ENCODE measurements around the gene TRIM8.

TRIM8 gene

GRCh38 chr10:102644066-102644645, at the start of gene TRIM8:
TRIM8 (plus strand) TSS chr10:102644479; CDS start chr10:102644618, 139 bp downstream.
- peaks cover 24% of the 10 kb centered on the region for H3K36me3 Mint-ChIP-seq
- no peaks in the 10 kb centered on the region for H3K27me3 Mint-ChIP-seq
- peak; percentile 4 for ATAC-seq
- peak within 1 kb of the TSS; percentile 99 for H3K4me3 Mint-ChIP-seq
- peaks cover 43% of the 10 kb centered on the region for H3K4me1 Mint-ChIP-seq
- H3K27ac Mint-ChIP-seq: peak within 1 kb of the TSS; percentile 96
- H3K9me3 Mint-ChIP-seq: peaks cover 3% of the 10 kb centered on the region

- no peak for ATAC-seq
- Mint-ChIP-seq H3K4me3 (no peak overlapping the region), H3K27ac (no peak overlapping the region), H3K27me3 (no peaks in the 10 kb centered on the region), H3K9me3 (no peaks in the 10 kb centered on the region), H3K4me1 (no peaks in the 10 kb centered on the region), H3K36me3 (peaks cover 41% of the 10 kb centered on the region)
These were observed 49.0 kb upstream of the TRIM8 start for GRCh38 chr10:102595293-102595692.

- peaks cover 46% of the 10 kb centered on the region for H3K36me3 Mint-ChIP-seq
- no peak overlapping the region for H3K4me3 Mint-ChIP-seq
These were observed 48.4 kb upstream of the TRIM8 start for GRCh38 chr10:102595897-102596296.

GRCh38 chr10:102596506-102596971, 47.7 kb upstream of the TRIM8 start:
- no peaks in the 10 kb centered on the region for H3K27me3 Mint-ChIP-seq
- no peak overlapping the region for H3K27ac Mint-ChIP-seq
- H3K4me3 Mint-ChIP-seq: no peak overlapping the region
- no peaks in the 10 kb centered on the region for H3K9me3 Mint-ChIP-seq
- ATAC-seq: no peak
- no peaks in the 10 kb centered on the region for H3K4me1 Mint-ChIP-seq
- H3K36me3 Mint-ChIP-seq: peaks cover 53% of the 10 kb centered on the region

More at GRCh38 chr10:102595897-102596296, 48.4 kb upstream of the TRIM8 start:
- no peak for ATAC-seq
- Mint-ChIP-seq H3K27me3 (no peaks in the 10 kb centered on the region), H3K27ac (no peak overlapping the region), H3K4me1 (no peaks in the 10 kb centered on the region), H3K9me3 (no peaks in the 10 kb centered on the region)

GRCh38 chr10:102597131-102597991, 46.9 kb upstream of the TRIM8 start:
- H3K4me1 Mint-ChIP-seq: no peaks in the 10 kb centered on the region
- H3K4me3 Mint-ChIP-seq: no peak overlapping the region
- H3K27me3 Mint-ChIP-seq: no peaks in the 10 kb centered on the region

GRCh38 chr10:102598243-102598642, 46.0 kb upstream of the TRIM8 start:
- Mint-ChIP-seq H3K27ac (no peak overlapping the region), H3K4me3 (no peak overlapping the region), H3K36me3 (peaks cover 59% of the 10 kb centered on the region), H3K27me3 (no peaks in the 10 kb centered on the region), H3K4me1 (no peaks in the 10 kb centered on the region), H3K9me3 (no peaks in the 10 kb centered on the region)
- ATAC-seq: no peak

More at GRCh38 chr10:102597131-102597991, 46.9 kb upstream of the TRIM8 start:
- Mint-ChIP-seq H3K9me3 (no peaks in the 10 kb centered on the region), H3K36me3 (peaks cover 57% of the 10 kb centered on the region), H3K27ac (no peak overlapping the region)
- ATAC-seq: no peak

GRCh38 chr10:102599565-102600327, 44.5 kb upstream of the TRIM8 start:
- Mint-ChIP-seq H3K36me3 (peaks cover 66% of the 10 kb centered on the region), H3K27ac (no peak overlapping the region), H3K27me3 (no peaks in the 10 kb centered on the region), H3K4me1 (no peaks in the 10 kb centered on the region), H3K9me3 (no peaks in the 10 kb centered on the region), H3K4me3 (no peak overlapping the region)
- no peak for ATAC-seq

- no peaks in the 10 kb centered on the region for H3K4me1 Mint-ChIP-seq
- H3K27ac Mint-ChIP-seq: no peak overlapping the region
- H3K36me3 Mint-ChIP-seq: peaks cover 66% of the 10 kb centered on the region
- no peak overlapping the region for H3K4me3 Mint-ChIP-seq
- no peak for ATAC-seq
- no peaks in the 10 kb centered on the region for H3K9me3 Mint-ChIP-seq
- no peaks in the 10 kb centered on the region for H3K27me3 Mint-ChIP-seq
These were observed 43.5 kb upstream of the TRIM8 start for GRCh38 chr10:102600816-102601215.

GRCh38 chr10:102601639-102602038, 42.6 kb upstream of the TRIM8 start:
- no peak overlapping the region for H3K27ac Mint-ChIP-seq
- no peaks in the 10 kb centered on the region for H3K27me3 Mint-ChIP-seq
- ATAC-seq: no peak
- H3K4me3 Mint-ChIP-seq: no peak overlapping the region
- H3K4me1 Mint-ChIP-seq: no peaks in the 10 kb centered on the region
- H3K9me3 Mint-ChIP-seq: no peaks in the 10 kb centered on the region
- H3K36me3 Mint-ChIP-seq: peaks cover 69% of the 10 kb centered on the region

GRCh38 chr10:102602272-102603045, 41.8 kb upstream of the TRIM8 start:
- Mint-ChIP-seq H3K36me3 (peaks cover 68% of the 10 kb centered on the region), H3K4me3 (no peak overlapping the region), H3K9me3 (no peaks in the 10 kb centered on the region), H3K27ac (no peak overlapping the region), H3K27me3 (no peaks in the 10 kb centered on the region), H3K4me1 (no peaks in the 10 kb centered on the region)
- ATAC-seq: no peak

- peaks cover 56% of the 10 kb centered on the region for H3K36me3 Mint-ChIP-seq
- H3K27me3 Mint-ChIP-seq: no peaks in the 10 kb centered on the region
- H3K27ac Mint-ChIP-seq: no peak overlapping the region
- H3K9me3 Mint-ChIP-seq: no peaks in the 10 kb centered on the region
- H3K4me1 Mint-ChIP-seq: peaks cover 9% of the 10 kb centered on the region
- no peak for ATAC-seq
- no peak overlapping the region for H3K4me3 Mint-ChIP-seq
These were observed 40.3 kb upstream of the TRIM8 start for GRCh38 chr10:102603946-102604345.

- Mint-ChIP-seq H3K27me3 (no peaks in the 10 kb centered on the region), H3K9me3 (no peaks in the 10 kb centered on the region), H3K4me1 (peaks cover 9% of the 10 kb centered on the region), H3K36me3 (peaks cover 51% of the 10 kb centered on the region), H3K4me3 (no peak overlapping the region), H3K27ac (no peak overlapping the region)
- ATAC-seq: no peak
These were observed 39.8 kb upstream of the TRIM8 start for GRCh38 chr10:102604439-102604841.

- peaks cover 9% of the 10 kb centered on the region for H3K4me1 Mint-ChIP-seq
- H3K27me3 Mint-ChIP-seq: no peaks in the 10 kb centered on the region
- H3K27ac Mint-ChIP-seq: no peak overlapping the region
- no peak for ATAC-seq
- peaks cover 39% of the 10 kb centered on the region for H3K36me3 Mint-ChIP-seq
- H3K4me3 Mint-ChIP-seq: no peak overlapping the region
- no peaks in the 10 kb centered on the region for H3K9me3 Mint-ChIP-seq
These were observed 38.6 kb upstream of the TRIM8 start for GRCh38 chr10:102605712-102606111.

GRCh38 chr10:102608487-102608886, 35.8 kb upstream of the TRIM8 start:
- Mint-ChIP-seq H3K27me3 (no peaks in the 10 kb centered on the region), H3K36me3 (peaks cover 17% of the 10 kb centered on the region), H3K4me1 (peaks cover 9% of the 10 kb centered on the region), H3K27ac (peak overlapping the region; percentile 51), H3K4me3 (no peak overlapping the region), H3K9me3 (no peaks in the 10 kb centered on the region)
- peak; percentile 56 for ATAC-seq

Data from stimulated activated memory B cell treated with anti-CD40 and anti-IgM and Interleukin-4, amounts not matched to agents 10 μg/mL and 1 μg/mL and 100 μg/mL, for 72 hours (primary cell).